Cardiac muscle cell (in vitro differentiated cells and primary cell): ENCODE results near the gene MYLK4. TPM values are rescaled to one million over a fixed set of nuclear protein-coding genes. Genes with fewer than 3 reads are reported as not detected.

Experiments
- DNase-seq, 2 donors: peaks; one replicate each; pipeline versions ENCODE4 v3.0.0 to v3.0.0-alpha.2; 2010 to 2017; ENCODE audit warnings: low read depth in 1 of 2, low spot score in 1 of 2
- H3K27ac ChIP-seq: fragments of 200-600 bp; sonication (generic); 2 replicates; pipeline ENCODE4 v1.5.1; 2016
- H3K27me3 ChIP-seq: fragments of 200-600 bp; sonication (generic); 2 replicates; pipeline ENCODE4 v1.6.0; 2016; ENCODE audit warnings: control low read depth
- H3K36me3 ChIP-seq: fragments of 200-600 bp; sonication (generic); 2 replicates; pipeline ENCODE4 v1.5.1; 2016; ENCODE audit warnings: control low read depth
- H3K4me1 ChIP-seq: fragments of 200-600 bp; sonication (generic); 2 replicates; pipeline ENCODE4 v1.8.1; 2017; ENCODE audit warnings: low read depth, mild to moderate bottlenecking, mixed run types
- H3K4me3 ChIP-seq: fragments of 200-600 bp; sonication (generic); 2 replicates; pipeline ENCODE4 v1.5.1; 2016; ENCODE audit warnings: mild to moderate bottlenecking
- H3K9me3 ChIP-seq: fragments of 200-600 bp; sonication (generic); 2 replicates; pipeline ENCODE4 v1.5.1; 2017; ENCODE audit warnings: low read depth, mild to moderate bottlenecking, control low read depth
- CTCF ChIP-seq: IDR thresholded peaks from 2 replicates; pipeline ENCODE4 v1.5.1; 2012; ENCODE audit warnings: low read depth, mild to moderate bottlenecking, low read length
- polyA plus RNA-seq: library from polyadenylated mRNA; unstranded; fragments of >200 nt; fragmentation: Nextera tagmentation; extraction: Ambion mirVana; gene quantifications from 2 replicates; pipeline ENCODE4 v1.2.1, GENCODE V29; 2016
- total RNA-seq: library from RNA; depleted of rRNA; stranded (reverse); fragments of >200 nt; gene quantifications from 2 replicates; pipeline ENCODE4 v1.2.3, GENCODE V29; 2016

MYLK4 gene
- total and polyA plus RNA-seq, 2 experiments from 2014 or later, result 0.23 to 0.69 TPM

- peak overlapping the region; percentile 7 for H3K27ac ChIP-seq
- H3K4me1 ChIP-seq, result peaks cover 44% of the 10 kb centered on the region
- no peak overlapping the region for H3K4me3 ChIP-seq
- H3K36me3 ChIP-seq, result no peaks in the 10 kb centered on the region
- no peaks in the 10 kb centered on the region for H3K9me3 ChIP-seq
- H3K27me3 ChIP-seq, result no peaks in the 10 kb centered on the region
- TF ChIP-seq CTCF, result no peak
- no peak for DNase-seq
These were observed 45.2 kb upstream of the MYLK4 start for GRCh38 chr6:2795956-2796355.

GRCh38 chr6:2795162-2795561 lies 44.4 kb upstream of the MYLK4 start:
- H3K36me3 ChIP-seq, result no peaks in the 10 kb centered on the region
- H3K4me3 ChIP-seq, result no peak overlapping the region
- DNase-seq, result no peak
- no peaks in the 10 kb centered on the region for H3K9me3 ChIP-seq
- TF ChIP-seq CTCF, result no peak
- H3K4me1 ChIP-seq, result peaks cover 43% of the 10 kb centered on the region
- no peak overlapping the region for H3K27ac ChIP-seq
- H3K27me3 ChIP-seq, result no peaks in the 10 kb centered on the region

- no peaks in the 10 kb centered on the region for H3K36me3 ChIP-seq
- no peaks in the 10 kb centered on the region for H3K27me3 ChIP-seq
- no peak overlapping the region for H3K4me3 ChIP-seq
- no peak for DNase-seq
- H3K4me1 ChIP-seq, result peaks cover 37% of the 10 kb centered on the region
- H3K27ac ChIP-seq, result peak overlapping the region; percentile 90
- H3K9me3 ChIP-seq, result no peaks in the 10 kb centered on the region
- no peak for TF ChIP-seq CTCF
These were observed 43.5 kb upstream of the MYLK4 start for GRCh38 chr6:2794171-2794730.

DNA sequence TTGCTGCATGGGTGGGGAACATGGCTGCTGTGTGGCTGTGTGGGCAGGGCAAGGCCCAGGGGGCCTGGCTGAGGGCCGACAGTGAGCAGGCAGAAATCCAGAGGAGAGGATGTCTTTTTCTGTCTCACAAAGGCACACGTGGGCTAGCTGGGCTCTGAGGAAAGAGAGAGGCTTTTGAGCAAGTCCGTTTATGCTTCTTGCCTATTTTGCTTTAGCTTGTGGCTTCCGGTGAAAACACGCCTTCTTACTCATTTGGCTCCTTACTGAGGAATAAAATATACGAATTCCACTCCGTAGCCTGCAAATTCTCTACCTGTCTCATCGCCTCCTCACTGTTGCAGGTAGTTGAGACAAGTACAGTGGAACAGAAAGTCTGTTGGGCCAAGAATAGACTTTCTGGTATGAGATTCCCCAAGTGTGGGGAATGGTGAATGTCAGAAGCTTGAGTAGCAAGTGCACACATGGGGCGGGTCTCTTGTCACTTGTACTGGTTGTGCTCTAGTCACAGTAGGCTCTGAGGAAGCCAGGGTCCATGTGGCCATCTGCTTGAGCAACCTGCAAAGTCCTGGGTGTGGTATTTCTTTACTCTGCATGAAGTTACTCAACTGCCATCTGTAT lies 42.9 kb upstream of the MYLK4 start:
- Histone ChIP-seq H3K27me3 (no peaks in the 10 kb centered on the region), H3K36me3 (no peaks in the 10 kb centered on the region), H3K4me1 (peaks cover 37% of the 10 kb centered on the region), H3K4me3 (no peak overlapping the region), H3K9me3 (no peaks in the 10 kb centered on the region), H3K27ac (peak overlapping the region; percentile 90)
- TF ChIP-seq CTCF, result no peak
- DNase-seq, result peak in 1 of 2 donors; percentile 61

GRCh38 chr6:2792330-2793110 lies 41.8 kb upstream of the MYLK4 start:
- DNase-seq, result peak in 1 of 2 donors; percentile 50
- Histone ChIP-seq H3K4me1 (peaks cover 32% of the 10 kb centered on the region), H3K27ac (no peak overlapping the region), H3K36me3 (no peaks in the 10 kb centered on the region), H3K4me3 (no peak overlapping the region), H3K9me3 (no peaks in the 10 kb centered on the region), H3K27me3 (no peaks in the 10 kb centered on the region)
- no peak for TF ChIP-seq CTCF
